ENCODE data around the gene TTLL10.

Gene TTLL10, protein sequence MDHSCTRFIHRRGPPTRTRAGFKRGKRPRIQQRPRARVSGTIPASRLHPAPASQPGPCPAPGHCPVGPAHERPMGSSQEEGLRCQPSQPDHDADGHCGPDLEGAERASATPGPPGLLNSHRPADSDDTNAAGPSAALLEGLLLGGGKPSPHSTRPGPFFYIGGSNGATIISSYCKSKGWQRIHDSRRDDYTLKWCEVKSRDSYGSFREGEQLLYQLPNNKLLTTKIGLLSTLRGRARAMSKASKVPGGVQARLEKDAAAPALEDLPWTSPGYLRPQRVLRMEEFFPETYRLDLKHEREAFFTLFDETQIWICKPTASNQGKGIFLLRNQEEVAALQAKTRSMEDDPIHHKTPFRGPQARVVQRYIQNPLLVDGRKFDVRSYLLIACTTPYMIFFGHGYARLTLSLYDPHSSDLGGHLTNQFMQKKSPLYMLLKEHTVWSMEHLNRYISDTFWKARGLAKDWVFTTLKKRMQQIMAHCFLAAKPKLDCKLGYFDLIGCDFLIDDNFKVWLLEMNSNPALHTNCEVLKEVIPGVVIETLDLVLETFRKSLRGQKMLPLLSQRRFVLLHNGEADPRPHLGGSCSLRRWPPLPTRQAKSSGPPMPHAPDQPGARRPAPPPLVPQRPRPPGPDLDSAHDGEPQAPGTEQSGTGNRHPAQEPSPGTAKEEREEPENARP

GRCh38 chr1:1173793-1174415 is at the start of gene TTLL10:
Gene TTLL10, plus strand, starts transcription at chr1:1173880. Its CDS starts 5,336 bp downstream, at chr1:1179216.
- no peak for DNase-seq (ENCODE audit: low spot score)

DNA sequence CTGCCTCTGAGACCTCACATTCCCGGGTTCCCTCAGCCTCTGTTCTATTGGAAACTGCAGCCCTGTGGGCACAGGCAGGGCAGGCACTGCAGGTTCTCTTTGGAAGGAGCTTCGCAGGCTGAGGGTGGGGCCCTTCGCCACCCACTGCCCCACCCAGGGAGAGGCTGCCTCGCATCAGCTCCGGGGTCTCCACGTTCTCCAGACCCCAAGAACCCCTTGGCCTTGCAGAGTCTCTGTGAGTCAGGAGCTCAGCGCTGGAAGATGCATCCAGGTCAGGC is 49.2 kb upstream of the TTLL10 start:
- no peak for DNase-seq (ENCODE audit: low spot score)

GRCh38 chr1:1124786-1125642 is 48.7 kb upstream of the TTLL10 start:
- no peak for DNase-seq (ENCODE audit: low spot score)

DNA sequence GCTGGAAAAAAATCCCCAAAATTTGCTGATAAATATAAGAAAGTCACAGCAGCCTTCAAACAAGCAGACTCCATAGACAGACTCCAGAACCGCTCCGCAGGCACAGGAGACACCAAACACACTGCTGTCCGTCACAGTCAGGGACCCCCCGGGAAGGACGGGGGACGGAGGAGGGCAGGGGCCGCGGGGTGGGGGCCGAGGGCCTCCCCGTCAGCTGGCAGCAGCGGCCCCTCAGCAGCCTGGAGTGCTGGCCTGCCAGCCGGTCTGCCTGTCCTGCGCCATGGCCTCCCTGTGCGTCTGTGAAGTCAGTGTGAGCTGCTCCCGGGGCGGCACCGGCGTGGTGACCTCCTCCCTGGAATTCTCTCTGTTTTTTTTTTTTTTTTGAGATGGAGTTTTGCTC is 47.7 kb upstream of the TTLL10 start:
- no peak for DNase-seq (ENCODE audit: low spot score)

- DNase-seq (ENCODE audit: low spot score), result no peak
These were observed 45.9 kb upstream of the TTLL10 start for GRCh38 chr1:1127551-1128451.

DNA sequence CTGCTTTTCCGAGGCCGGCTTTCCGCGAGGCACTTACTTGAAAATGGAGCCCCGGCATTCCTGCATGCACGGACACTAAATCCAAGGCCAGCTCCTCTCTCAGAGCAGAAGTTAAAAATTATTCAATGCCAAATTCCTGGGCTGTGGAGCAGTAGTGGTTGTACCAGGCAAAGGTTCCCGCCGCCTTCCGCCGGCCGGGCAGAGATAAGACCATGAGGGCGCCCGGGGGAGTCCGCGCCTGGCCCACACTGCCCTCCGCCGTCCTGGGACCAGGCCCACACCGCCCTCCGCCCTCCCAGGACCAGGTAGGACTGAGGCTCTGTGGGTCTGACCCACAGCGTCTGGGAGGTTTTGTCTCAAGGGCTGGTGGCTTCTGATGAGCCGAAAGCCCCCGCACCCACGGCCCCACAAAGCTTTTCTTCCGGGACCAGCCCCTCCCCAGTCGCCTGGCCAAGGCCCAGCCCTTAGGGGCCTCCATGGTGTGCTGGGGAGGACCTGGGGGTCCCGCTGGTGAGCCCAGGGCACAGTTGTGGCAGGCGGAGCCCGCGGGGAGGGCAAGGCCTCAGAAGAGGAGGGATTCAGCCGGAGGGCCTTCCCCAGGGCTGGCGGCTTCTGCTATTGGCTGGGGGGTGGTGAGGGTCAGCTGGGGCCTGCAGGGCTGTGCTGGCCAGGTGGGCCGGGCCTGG is 45.1 kb upstream of the TTLL10 start:
- DNase-seq (ENCODE audit: low spot score), result no peak

DNA sequence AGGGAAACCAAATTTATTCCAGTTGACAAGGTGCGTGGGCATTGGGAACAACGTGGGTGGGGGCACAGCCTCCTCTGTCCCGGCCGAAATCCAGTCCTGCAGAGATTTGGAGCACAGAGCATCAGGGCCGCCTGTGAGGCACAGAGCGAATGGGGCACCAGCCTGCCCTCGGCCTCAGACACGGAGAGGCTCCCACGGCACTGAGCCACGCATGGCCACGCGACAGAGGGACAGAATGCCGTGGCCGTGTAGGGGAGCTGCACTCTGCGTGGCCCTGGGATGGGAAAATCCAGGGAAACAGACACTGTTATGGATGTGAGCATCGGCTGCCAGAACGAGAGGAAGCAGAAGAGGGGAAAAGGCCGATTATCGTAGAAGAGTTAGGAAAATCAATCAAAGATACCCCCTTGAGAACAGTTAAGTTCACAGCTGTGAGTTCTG is 44.3 kb upstream of the TTLL10 start:
- no peak for DNase-seq (ENCODE audit: low spot score)

DNA sequence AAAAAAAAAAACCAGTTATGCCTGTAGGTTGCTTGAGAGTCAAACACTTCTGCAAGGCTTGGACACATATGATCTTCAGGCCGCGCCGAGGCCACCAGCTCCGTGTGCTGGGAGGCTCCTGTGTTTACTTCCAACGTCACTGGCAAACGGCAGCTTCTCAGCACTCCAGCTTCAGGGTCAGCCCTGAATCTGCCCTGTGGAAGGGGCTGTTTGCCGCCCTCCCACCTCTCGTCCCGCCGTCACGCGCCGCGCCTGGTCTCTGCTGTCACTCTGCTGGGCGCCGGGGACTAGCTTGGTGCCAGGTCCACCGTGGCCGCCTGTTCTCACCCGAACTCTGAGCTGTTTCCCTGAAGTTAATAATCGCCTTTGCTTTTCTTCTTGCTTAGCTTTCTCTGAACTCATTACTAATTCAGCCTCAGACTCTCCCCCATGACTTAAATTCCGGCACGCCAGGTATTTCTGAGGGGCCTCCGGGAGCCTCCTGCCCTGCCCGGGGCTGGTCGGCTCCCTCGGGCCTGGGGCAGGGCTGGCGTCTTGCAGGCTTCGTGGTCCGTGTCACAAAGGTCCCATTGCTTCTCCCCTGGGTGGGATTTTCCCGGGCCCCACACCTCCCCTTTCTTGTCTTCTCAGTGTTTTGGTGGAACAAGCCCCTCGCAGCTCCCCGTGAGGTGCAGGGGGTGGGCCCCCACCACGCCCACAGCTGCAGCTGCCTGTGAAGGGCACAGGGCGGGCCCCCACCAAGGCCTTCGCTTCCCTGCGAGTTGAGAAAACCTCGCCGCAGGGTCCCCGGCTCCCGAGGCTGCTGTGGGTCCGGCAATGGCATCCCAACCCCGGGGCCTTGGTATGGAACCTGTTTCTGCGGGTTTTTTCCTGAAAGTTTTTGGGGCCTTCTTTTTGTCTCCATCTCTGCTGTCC is 43.2 kb upstream of the TTLL10 start:
- DNase-seq (ENCODE audit: low spot score), result no peak

DNA sequence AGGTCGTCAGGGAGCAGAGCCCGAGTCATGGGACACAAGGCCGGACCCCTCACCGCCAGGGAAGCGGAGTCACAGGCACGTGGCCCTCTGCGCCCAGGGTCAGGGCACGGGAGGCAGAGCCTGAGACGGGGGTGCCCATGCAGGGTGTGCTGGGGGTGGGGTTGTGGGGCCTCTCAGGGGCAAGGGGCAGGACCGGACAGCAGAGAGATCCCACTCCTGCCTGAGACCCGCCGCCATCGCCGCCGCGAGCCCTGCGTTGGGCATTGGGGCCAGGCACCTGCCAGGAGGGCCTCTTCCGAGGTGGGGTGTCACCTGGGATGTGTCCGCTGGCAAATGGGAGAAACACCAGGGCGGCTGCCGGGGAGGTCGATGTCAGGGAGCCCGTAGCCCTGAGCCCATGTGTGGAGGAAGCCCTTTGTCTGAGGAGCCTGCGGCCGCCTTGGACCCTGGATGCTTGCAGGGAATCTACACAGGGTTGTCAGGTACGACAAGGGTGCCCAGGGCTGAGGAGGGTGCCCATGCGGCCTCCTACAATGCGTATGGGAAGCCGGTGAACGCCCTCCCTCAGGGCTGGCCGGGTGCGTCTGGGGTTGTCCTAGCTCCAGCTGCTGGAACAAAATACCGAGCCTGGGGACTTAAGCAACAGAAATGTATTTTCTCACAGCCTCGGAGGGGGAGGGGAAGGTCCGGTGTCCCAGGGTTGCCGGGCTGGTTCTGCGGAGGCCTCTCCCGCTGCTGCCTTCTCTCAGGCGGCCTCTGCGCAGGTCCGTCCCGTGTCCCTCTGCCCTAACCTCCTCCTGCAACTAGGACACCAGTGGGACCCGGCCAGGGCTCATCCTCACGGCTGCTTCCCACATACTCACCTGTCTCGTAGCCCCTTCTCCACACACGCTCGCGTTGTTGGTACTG is 41.4 kb upstream of the TTLL10 start:
- DNase-seq (ENCODE audit: low spot score), result no peak

- DNase-seq (ENCODE audit: low spot score), result no peak
These were observed 40.5 kb upstream of the TTLL10 start for GRCh38 chr1:1132956-1133750.

- no peak for DNase-seq (ENCODE audit: low spot score)
These were observed 39.2 kb upstream of the TTLL10 start for GRCh38 chr1:1134300-1134970.

DNA sequence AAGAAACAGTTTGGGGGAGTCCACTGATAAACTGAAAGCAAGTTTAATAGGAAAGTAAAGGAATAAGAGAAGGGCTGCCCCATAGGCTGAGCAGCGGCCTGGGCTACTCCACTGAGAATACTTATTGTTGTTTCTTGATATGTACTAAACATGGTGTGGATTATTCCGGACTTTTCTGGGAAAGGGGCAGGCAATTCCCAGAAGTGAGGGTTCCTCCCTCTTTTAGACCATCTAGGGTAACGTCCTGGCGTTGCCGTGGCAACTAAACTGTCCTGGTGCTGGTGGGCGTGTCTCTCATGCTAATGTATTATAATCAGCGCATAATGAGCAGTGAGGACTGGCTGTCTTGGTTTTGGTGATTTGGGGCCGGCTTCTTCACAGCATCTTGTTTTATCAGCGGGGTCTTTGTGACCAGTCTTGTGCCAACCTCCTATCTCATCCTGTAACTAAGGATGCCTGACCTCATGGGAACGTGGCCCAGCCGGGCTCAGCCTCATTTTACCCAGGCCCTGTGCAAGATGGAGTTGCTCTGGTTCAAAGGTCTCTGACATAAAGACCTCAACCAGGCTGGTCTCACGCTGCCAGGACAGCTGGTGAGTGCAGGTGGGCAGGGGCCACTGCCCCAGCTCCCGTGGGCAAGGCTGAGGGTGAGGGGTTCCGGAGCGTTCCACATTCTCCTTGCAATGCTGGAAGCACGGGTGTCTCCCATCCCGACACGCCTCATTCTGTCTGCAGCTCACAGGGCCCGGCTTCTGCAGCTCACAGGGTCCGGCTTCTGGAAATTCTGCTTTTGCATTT is 38.1 kb upstream of the TTLL10 start:
- no peak for DNase-seq (ENCODE audit: low spot score)

DNA sequence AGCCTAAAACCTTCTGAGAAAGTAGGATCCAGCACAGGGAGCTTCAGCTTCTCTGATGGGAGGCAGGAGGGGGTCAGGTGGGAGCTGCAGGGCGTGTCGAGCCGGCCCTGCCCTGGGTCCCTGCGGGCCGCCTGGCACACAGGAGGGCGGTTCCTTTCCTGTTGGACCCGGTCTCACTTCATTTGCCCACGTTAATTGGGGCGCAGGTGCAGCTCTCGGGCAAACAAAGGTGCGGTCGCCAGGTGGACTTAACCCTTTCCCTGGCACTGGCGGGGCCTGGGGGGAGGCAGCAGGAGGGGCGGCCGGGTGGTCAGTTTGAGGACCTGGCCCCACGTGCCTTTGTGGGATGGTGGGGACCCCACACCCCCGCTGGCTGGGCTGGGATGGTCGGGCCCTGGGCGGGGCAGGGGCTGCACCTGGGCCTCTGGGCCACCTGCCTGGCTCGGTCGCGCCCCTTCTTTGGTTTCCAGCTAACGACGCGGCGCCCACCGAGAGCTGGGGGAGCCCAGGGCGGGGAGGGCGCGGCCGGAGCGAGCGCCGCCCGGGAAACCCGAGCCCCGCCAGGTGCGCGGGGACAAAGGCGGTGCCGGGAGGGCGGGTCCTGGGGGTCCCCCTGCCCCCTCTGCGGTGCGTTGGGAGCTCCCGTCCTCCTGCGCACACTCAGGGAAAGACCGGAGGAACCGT is 37.0 kb upstream of the TTLL10 start:
- no peak for DNase-seq (ENCODE audit: low spot score)

DNA sequence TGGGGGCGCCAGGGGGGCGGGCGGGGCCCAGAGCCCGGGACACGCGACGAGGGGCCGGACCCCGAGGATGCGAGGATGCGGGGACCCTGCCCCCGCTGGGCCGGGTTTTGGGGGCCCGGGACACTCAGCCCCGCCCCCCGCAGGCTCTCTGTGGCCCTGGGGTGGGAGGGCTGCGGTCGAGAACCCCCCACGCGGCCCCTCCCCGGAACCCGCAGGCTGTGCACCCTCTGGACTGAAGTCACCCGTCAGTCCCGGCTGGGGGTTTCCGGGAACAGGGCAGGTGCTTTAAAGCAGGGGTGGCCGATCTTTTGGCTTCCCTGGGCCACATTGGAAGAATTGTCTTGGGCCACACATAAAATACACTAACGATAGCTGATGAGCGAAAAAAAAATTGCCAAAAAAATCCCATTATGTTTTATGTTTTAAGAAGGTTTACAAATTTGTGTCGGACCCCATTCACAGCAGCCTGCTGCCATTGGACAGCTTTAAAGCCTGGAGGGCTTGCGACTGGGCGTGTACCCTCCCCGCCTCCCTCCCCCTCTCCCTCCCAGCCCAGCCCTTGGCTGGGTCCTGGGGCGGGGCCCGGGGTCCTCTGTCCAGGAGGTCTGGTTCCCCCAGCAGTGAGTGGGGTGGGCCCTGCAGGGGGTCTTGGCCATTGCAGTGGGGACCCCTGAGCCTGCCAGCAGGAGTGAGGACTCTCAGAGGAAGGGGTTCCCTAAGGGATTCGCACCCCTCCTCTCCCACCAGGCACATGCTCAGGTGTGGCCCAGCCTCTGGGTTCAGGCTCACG is 36.2 kb upstream of the TTLL10 start:
- DNase-seq (ENCODE audit: low spot score), result no peak

GRCh38 chr1:1140673-1141072 is 33.0 kb upstream of the TTLL10 start:
- no peak for DNase-seq (ENCODE audit: low spot score)

Data from hepatic stellate cell (primary cell).